ENCODE results near the gene ALDH1A1. TPM values are rescaled to one million over a fixed set of nuclear protein-coding genes. Genes with fewer than 3 reads are reported as not detected.

Gene ALDH1A1
- total RNA-seq = 10 to 100 TPM; 66.4 to 97.5 (median 82.3) TPM

DNA sequence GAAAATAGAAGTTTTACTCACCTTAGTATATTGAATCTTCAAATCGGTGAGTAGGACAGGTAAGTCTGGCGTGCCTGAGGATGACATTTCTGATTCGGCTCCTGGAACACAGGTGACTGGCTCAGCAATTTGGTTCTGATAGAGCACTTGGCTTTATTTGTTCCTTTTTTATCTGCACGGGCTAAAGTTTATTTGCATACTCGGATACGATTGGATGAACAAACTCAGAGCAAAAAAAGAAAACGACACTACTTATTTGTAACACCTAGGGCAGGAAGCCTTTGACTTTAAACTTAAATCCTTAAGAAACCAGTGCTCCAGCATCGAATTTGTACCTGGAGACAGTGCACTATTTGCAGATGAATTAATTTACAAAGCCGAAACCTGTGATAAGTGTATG lies at the start of gene ALDH1A1:
ALDH1A1 (minus strand) TSS at position 140 of the 400 bp plus-strand sequence; CDS start at position 87, 53 bp downstream.
- no peaks in the 10 kb centered on the region for H3K9me3 ChIP-seq
- H3K36me3 ChIP-seq = no peaks in the 10 kb centered on the region
- peaks cover 4 to 38% (median 22%) of the 10 kb centered on the region in 4 donors for H3K4me1 ChIP-seq
- H3K27ac ChIP-seq (replicated peaks in 1 of 4) = peak within 1 kb of the TSS; percentile 50 to 62 (median 54)
- peak within 1 kb of the TSS; percentile 40 to 58 (median 44) for H3K4me3 ChIP-seq
- DNase-seq (ENCODE audit: extremely low spot score) = no peak
- WGBS = 45% methylated on average over 9 of the region's 9 CpGs
- intact Hi-C loops (cut with DNase I) = no loop called here
- TF ChIP-seq POLR2AphosphoS5 (IDR thresholded peaks at IDR 0.05) (peak; percentile 11 to 68), EP300 (IDR thresholded peaks at IDR 0.05) (no peak), POLR2A (IDR thresholded peaks at IDR 0.05; ENCODE audit: low read depth) (no peak)
- H3K27me3 ChIP-seq = no peaks in the 10 kb centered on the region

DNA sequence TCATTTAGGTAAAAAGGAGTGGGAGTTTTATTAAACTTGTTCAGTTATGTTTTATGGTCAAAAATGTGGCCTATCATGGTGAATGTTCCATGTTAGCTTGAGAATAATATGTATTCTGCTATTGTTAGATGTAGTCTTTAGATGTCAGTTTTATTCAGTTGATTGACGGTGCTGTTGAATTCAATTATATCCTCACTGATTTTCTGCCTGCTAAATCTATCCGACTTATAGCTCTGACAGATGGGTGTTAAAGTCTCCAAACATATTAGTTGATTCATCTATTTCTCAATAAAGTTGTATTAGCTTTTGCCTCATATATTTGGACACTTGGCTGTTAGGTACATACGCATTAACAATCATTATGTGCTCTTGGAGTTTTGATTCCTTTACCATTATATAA lies 49.0 kb upstream of the ALDH1A1 start:
- peaks cover 0 to 4% (median 0%) of the 10 kb centered on the region in 4 donors for H3K4me1 ChIP-seq
- 89% methylated on average over 3 of the region's 3 CpGs for WGBS
- no peaks in the 10 kb centered on the region for H3K36me3 ChIP-seq
- intact Hi-C loops (cut with DNase I) = no loop called here
- no peak for DNase-seq (ENCODE audit: extremely low spot score)
- H3K4me3 ChIP-seq = no peak overlapping the region
- TF ChIP-seq POLR2AphosphoS5 (IDR thresholded peaks at IDR 0.05) (no peak), POLR2A (IDR thresholded peaks at IDR 0.05; ENCODE audit: low read depth) (no peak), EP300 (IDR thresholded peaks at IDR 0.05) (no peak)
- TF ChIP-seq, protein P1, sequence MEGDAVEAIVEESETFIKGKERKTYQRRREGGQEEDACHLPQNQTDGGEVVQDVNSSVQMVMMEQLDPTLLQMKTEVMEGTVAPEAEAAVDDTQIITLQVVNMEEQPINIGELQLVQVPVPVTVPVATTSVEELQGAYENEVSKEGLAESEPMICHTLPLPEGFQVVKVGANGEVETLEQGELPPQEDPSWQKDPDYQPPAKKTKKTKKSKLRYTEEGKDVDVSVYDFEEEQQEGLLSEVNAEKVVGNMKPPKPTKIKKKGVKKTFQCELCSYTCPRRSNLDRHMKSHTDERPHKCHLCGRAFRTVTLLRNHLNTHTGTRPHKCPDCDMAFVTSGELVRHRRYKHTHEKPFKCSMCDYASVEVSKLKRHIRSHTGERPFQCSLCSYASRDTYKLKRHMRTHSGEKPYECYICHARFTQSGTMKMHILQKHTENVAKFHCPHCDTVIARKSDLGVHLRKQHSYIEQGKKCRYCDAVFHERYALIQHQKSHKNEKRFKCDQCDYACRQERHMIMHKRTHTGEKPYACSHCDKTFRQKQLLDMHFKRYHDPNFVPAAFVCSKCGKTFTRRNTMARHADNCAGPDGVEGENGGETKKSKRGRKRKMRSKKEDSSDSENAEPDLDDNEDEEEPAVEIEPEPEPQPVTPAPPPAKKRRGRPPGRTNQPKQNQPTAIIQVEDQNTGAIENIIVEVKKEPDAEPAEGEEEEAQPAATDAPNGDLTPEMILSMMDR (IDR thresholded peaks at IDR 0.05) = no peak
- H3K27me3 ChIP-seq = no peaks in the 10 kb centered on the region
- no peaks in the 10 kb centered on the region for H3K9me3 ChIP-seq
- no peak overlapping the region for H3K27ac ChIP-seq (replicated peaks in 1 of 4)

- Histone ChIP-seq H3K4me3 (no peak overlapping the region), H3K36me3 (no peaks in the 10 kb centered on the region), H3K27me3 (no peaks in the 10 kb centered on the region), H3K4me1 (peaks cover 0 to 4% (median 0%) of the 10 kb centered on the region in 4 donors), H3K9me3 (no peaks in the 10 kb centered on the region), H3K27ac (replicated peaks in 1 of 4) (no peak overlapping the region)
- no peak for DNase-seq (ENCODE audit: extremely low spot score)
- 82% methylated on average over 4 of the region's 4 CpGs for WGBS
- TF ChIP-seq POLR2AphosphoS5 (IDR thresholded peaks at IDR 0.05) (no peak), EP300 (IDR thresholded peaks at IDR 0.05) (no peak), POLR2A (IDR thresholded peaks at IDR 0.05; ENCODE audit: low read depth) (no peak)
- TF ChIP-seq, protein P1 (IDR thresholded peaks at IDR 0.05) = no peak
- intact Hi-C loops (cut with DNase I) = no loop called here
Observed at GRCh38 chr9:72998363-72998762, 45.5 kb upstream of the ALDH1A1 start.

DNA sequence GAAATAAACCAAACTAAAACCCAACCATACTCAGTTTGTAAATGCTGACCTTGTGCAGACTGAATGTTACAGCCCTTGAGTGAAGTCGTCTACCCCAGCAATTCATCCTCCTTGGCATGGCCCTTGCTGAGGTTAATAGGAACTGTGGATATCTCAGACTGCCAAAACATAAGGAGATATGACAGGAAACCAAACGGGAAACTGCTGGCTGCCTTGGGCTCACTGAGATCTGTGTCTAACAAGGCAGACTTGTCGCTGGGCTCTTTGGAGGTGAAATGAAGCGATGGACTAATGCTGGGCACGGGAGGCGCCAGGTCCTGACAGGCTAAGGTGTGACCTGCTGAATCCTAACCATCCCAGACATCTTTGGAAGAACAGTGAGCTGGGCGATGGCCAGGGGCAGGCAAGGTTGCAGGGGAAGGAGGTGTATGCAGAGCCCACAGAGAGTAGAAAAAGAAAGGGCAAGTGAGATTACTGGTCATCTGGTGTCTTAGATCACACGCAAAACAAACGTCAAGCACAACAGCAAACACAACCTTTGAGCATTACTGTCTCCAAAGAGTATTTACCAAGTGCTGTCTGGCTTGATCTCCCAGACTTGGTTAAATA lies 44.6 kb upstream of the ALDH1A1 start:
- H3K9me3 ChIP-seq = no peaks in the 10 kb centered on the region
- WGBS = 43% methylated on average over 9 of the region's 9 CpGs
- no peak for DNase-seq (ENCODE audit: extremely low spot score)
- H3K4me1 ChIP-seq = peaks cover 0 to 4% (median 0%) of the 10 kb centered on the region in 4 donors
- H3K36me3 ChIP-seq = no peaks in the 10 kb centered on the region
- H3K27ac ChIP-seq (replicated peaks in 1 of 4) = no peak overlapping the region
- TF ChIP-seq, protein P1 (IDR thresholded peaks at IDR 0.05) = no peak
- TF ChIP-seq POLR2AphosphoS5 (IDR thresholded peaks at IDR 0.05) = no peak
- TF ChIP-seq EP300 (IDR thresholded peaks at IDR 0.05) = no peak
- TF ChIP-seq POLR2A (IDR thresholded peaks at IDR 0.05; ENCODE audit: low read depth) = no peak
- H3K27me3 ChIP-seq = no peaks in the 10 kb centered on the region
- intact Hi-C loops (cut with DNase I) = no loop called here
- H3K4me3 ChIP-seq = no peak overlapping the region

- Histone ChIP-seq H3K27me3 (no peaks in the 10 kb centered on the region), H3K27ac (replicated peaks in 1 of 4) (no peak overlapping the region), H3K36me3 (no peaks in the 10 kb centered on the region), H3K4me1 (peaks cover 0 to 4% (median 0%) of the 10 kb centered on the region in 4 donors), H3K4me3 (no peak overlapping the region), H3K9me3 (no peaks in the 10 kb centered on the region)
- intact Hi-C loops (cut with DNase I) = no loop called here
- no peak for DNase-seq (ENCODE audit: extremely low spot score)
- TF ChIP-seq EP300 (IDR thresholded peaks at IDR 0.05) (no peak), POLR2A (IDR thresholded peaks at IDR 0.05; ENCODE audit: low read depth) (no peak), POLR2AphosphoS5 (IDR thresholded peaks at IDR 0.05) (no peak)
- TF ChIP-seq, protein P1 (IDR thresholded peaks at IDR 0.05) = no peak
Observed at GRCh38 chr9:72996684-72997314, 43.9 kb upstream of the ALDH1A1 start.
